Heart left ventricle (tissue), 16 donors: ENCODE measurements around the gene ZBTB20. TPM values are rescaled to one million over a fixed set of nuclear protein-coding genes. Genes with fewer than 3 reads are reported as not detected.

Experiments
- ATAC-seq, 4 donors: fragments of 200-7000 bp; cut with Tn5 transposase; one replicate each; pipeline ENCODE4 v1.9.1; 2020 to 2022; ENCODE audit warnings: moderate library complexity in 4 of 4, mild to moderate bottlenecking in 3 of 4, moderate number of reproducible peaks in 1 of 4
- DNase-seq, 5 donors: peaks; one replicate each; pipeline ENCODE4 v3.0.0-alpha.2; 2020
- H3K27ac ChIP-seq, 12 donors: fragments of 200-600 bp; sonication (generic) in 4 of 12; one replicate each; pipeline versions ENCODE4 v1.5.0 to v1.8.0; 2016 to 2022; ENCODE audit warnings: mild to moderate bottlenecking in 2 of 12
- H3K27me3 ChIP-seq, 9 donors: fragments of 200-600 bp; sonication (generic) in 2 of 9; one replicate each; pipeline versions ENCODE4 v1.5.1 to v1.8.0; 2016 to 2022; ENCODE audit warnings: mild to moderate bottlenecking in 3 of 9
- H3K36me3 ChIP-seq, 9 donors: fragments of 200-600 bp; sonication (generic) in 2 of 9; one replicate each; pipeline versions ENCODE4 v1.5.0 to v1.8.0; 2018 to 2022; ENCODE audit warnings: mild to moderate bottlenecking in 2 of 9
- H3K4me1 ChIP-seq, 12 donors: fragments of 200-600 bp; sonication (generic) in 4 of 12; one replicate each; pipeline versions ENCODE4 v1.5.0 to v1.8.0; 2016 to 2022; ENCODE audit warnings: mild to moderate bottlenecking in 3 of 12
- H3K4me3 ChIP-seq, 12 donors: fragments of 200-600 bp; sonication (generic) in 4 of 12; one replicate each; pipeline versions ENCODE4 v1.5.0 to v1.8.0; 2017 to 2022; ENCODE audit warnings: mild to moderate bottlenecking in 9 of 12, moderate library complexity in 4 of 12
- H3K9me3 ChIP-seq, 12 donors: fragments of 200-600 bp; sonication (generic) in 4 of 12; one replicate each; pipeline versions ENCODE4 v1.5.0 to v1.8.0; 2016 to 2022; ENCODE audit warnings: mild to moderate bottlenecking in 1 of 12
- POLR2A ChIP-seq, 2 donors: fragments of 450-650 bp; IDR thresholded peaks; one replicate each; pipeline ENCODE4 v1.6.1; 2017; ENCODE audit warnings: antibody characterized with exemption in 2 of 2, mild to moderate bottlenecking in 2 of 2, moderate library complexity in 2 of 2
- WGBS, 4 donors: extraction: QIAGEN DNeasy Blood & Tissue Kit in 2 of 4; methylation state at CpG; one replicate each; pipeline versions ENCODE4 v1.1.5 to v1.1.7; 2013 to 2018; 5-methylcytosine and 5-hydroxymethylcytosine counted together
- intact Hi-C, 10 donors: fragments of 100-400 bp; cut with DNase I; formaldehyde crosslinking; loops; one replicate each; pipeline versions ENCODE4 v1.11.1 to v1.14.2; 2022
- polyA plus RNA-seq, 2 donors: library from polyadenylated mRNA; stranded (reverse); fragments of 200-250 nt; gene quantifications; one replicate each; pipeline ENCODE4 v1.2.3, GENCODE V29; 2013
- total RNA-seq, 9 donors: library from RNA; depleted of rRNA in 2 of 9; stranded (reverse); fragments of >200 nt in 2 of 9; fragmentation: NEBNext Ultra II Directional in 3 of 9; extraction: Animal tissue kit (Norgen Biotek cat#: 25700) in 3 of 9; gene quantifications; one replicate each; pipeline versions ENCODE4 v1.1.0 to v1.2.4, GENCODE V29; 2016 to 2023
- TF ChIP-seq, protein P1 (sequence below), 12 donors: fragments of 200-600 bp; sonication (generic) in 4 of 12; IDR thresholded peaks; one replicate each; pipeline versions ENCODE4 v1.5.0 to v1.8.0; 2018 to 2022; ENCODE audit warnings: antibody characterized with exemption in 12 of 12, mild to moderate bottlenecking in 5 of 12
- donor health status: ischemic (EF 13 %, LVEDD 7.1; RV severe dilation, severe dysfunction).
- donor health status: healthy with polysubstance abuse.
- donor health status: DM: no; HTN: yes; CAD: no.
- donor health status: DM: no; HTN: no; CAD: no.
- donor health status: ischemic (EF 25% LVEDD 6.9; RV normal size, moderate dysfunction).
- donor health status: ischemic (EF 25% LVEDD 5.7; RV mildly dilated, moderate dysfunction).
- donor health status: healthy.
- donor health status: DM: yes; HTN: yes; CAD: no.
- donor health status: ischemic (EF 35%, LVEDD 5.7; RV mildly dilated, moderate dysfunction).
- donor health status: nonischemic (EF 11% LVEDD 7.7; RV severe dilation, severe dysfunction).
- donor health status: DM: yes; HTN: yes; CAD: no.
- donor health status: PGD.
- donor health status: ischemic (EF 29% LVEDD 5.4; RV normal size, mild dysfunction).
- donor health status: nonischemic (EF 23%, LVEDD 6.1; RV moderate dilation, normal function).

ZBTB20 gene
- total and polyA plus RNA-seq, 11 donors: 6.2 to 109 (median 77.3) TPM

GRCh38 chr3:115165701-115166100 lies 18.6 kb upstream of the ZBTB20 start:
- Histone ChIP-seq H3K4me1 (peaks cover 0 to 6% (median 0%) of the 10 kb centered on the region in 12 donors), H3K36me3 (no peaks in the 10 kb centered on the region), H3K27me3 (no peaks in the 10 kb centered on the region), H3K9me3 (no peaks in the 10 kb centered on the region), H3K27ac (no peak overlapping the region), H3K4me3 (no peak overlapping the region)
- intact Hi-C loops: loop anchor here in 9 of 10 donors (5.0 to 10.0 kb wide), 7 partner anchors 73 to 811 kb away; no protein-coding TSS in a partner anchor
- TF ChIP-seq, protein P1, sequence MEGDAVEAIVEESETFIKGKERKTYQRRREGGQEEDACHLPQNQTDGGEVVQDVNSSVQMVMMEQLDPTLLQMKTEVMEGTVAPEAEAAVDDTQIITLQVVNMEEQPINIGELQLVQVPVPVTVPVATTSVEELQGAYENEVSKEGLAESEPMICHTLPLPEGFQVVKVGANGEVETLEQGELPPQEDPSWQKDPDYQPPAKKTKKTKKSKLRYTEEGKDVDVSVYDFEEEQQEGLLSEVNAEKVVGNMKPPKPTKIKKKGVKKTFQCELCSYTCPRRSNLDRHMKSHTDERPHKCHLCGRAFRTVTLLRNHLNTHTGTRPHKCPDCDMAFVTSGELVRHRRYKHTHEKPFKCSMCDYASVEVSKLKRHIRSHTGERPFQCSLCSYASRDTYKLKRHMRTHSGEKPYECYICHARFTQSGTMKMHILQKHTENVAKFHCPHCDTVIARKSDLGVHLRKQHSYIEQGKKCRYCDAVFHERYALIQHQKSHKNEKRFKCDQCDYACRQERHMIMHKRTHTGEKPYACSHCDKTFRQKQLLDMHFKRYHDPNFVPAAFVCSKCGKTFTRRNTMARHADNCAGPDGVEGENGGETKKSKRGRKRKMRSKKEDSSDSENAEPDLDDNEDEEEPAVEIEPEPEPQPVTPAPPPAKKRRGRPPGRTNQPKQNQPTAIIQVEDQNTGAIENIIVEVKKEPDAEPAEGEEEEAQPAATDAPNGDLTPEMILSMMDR (IDR thresholded peaks at IDR 0.05): no peak
- no peak for TF ChIP-seq POLR2A (IDR thresholded peaks at IDR 0.05)
- DNase-seq (no peak), ATAC-seq (no peak)
- WGBS, 4 donors: 57 to 83% (median 72%) methylated on average over 3 of the region's 3 CpGs

DNA sequence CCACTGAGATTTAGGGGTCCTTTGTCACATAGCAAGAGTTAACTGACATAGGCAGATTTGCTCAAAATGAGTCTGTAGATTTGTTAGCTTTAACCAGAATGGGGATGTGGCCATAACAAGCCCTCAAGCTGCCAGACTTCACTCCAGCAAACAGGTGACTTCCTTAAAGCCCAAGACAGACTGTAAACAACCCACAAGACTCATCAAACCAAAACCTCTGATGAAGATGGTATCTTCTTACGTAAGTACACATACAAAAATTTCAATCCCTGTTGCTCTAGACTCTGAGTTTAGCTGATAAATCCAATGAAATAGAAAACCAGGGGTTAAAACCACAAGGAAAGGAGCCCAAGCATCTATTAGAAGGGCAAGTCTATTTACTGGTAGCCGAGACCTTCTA lies 18.2 kb upstream of the ZBTB20 start:
- DNase-seq: no peak
- Histone ChIP-seq H3K4me3 (no peak overlapping the region), H3K4me1 (peaks cover 0 to 6% (median 0%) of the 10 kb centered on the region in 12 donors), H3K27ac (no peak overlapping the region), H3K36me3 (no peaks in the 10 kb centered on the region), H3K9me3 (no peaks in the 10 kb centered on the region), H3K27me3 (no peaks in the 10 kb centered on the region)
- no peak for TF ChIP-seq POLR2A (IDR thresholded peaks at IDR 0.05)
- TF ChIP-seq, protein P1 (IDR thresholded peaks at IDR 0.05): no peak
- ATAC-seq: no peak
- 91 to 98% (median 95%) methylated on average over 2 of the region's 2 CpGs for WGBS, 4 donors
- intact Hi-C loops: loop anchor here in 9 of 10 donors (5.0 to 10.0 kb wide), 7 partner anchors 73 to 810 kb away; no protein-coding TSS in a partner anchor

DNA sequence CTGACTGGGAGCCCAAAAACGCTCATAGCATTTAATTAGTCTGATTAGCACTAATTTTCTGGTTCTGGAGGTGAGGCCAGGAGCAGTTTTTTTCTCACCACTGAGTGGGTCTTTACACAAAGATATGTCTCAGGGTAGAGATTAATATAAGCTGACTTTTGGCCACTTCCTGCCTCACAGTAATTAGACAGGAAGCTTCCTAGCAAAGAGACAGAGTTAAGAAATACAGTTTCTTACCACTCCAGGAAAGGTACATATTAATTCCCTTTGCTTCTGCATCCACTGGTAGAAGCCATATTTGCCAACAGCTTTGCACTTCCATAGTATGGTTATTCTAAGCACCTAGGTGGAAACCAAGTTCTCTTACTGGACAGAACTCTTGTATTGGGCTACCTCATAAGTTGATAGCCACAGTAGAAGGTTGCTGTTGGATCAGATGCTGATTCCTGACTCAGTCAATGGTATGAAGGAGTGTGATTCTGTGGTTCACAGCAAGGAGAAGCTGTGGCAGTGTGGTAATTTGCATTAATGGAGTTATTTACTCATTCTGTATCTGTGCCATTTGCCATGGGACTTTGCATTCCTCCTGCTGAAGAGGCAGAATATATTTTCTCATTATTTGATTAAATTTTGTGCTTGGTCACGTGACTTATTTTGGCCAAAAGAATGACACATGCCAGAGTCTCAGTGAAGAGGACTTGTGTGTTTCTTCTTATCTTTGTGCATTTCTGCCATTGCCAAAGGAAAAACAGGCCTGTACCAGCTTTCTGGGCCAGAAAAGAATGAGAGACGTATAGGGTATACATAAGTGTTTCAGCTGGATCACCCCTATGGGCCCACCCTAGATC lies 17.5 kb upstream of the ZBTB20 start:
- Histone ChIP-seq H3K36me3 (no peaks in the 10 kb centered on the region), H3K27ac (no peak overlapping the region), H3K4me1 (peaks cover 0 to 6% (median 0%) of the 10 kb centered on the region in 12 donors), H3K9me3 (no peaks in the 10 kb centered on the region), H3K27me3 (no peaks in the 10 kb centered on the region), H3K4me3 (no peak overlapping the region)
- intact Hi-C loops: loop anchor here in 9 of 10 donors (5.0 to 10.0 kb wide), 7 partner anchors 72 to 810 kb away; no protein-coding TSS in a partner anchor
- TF ChIP-seq POLR2A (IDR thresholded peaks at IDR 0.05): no peak
- TF ChIP-seq, protein P1 (IDR thresholded peaks at IDR 0.05): no peak
- no peak for DNase-seq
- 88 to 96% (median 94%) methylated on average over 3 of the region's 3 CpGs for WGBS, 4 donors
- no peak for ATAC-seq

GRCh38 chr3:115162759-115163158 lies 15.7 kb upstream of the ZBTB20 start:
- ATAC-seq: no peak
- peaks cover 0 to 6% (median 0%) of the 10 kb centered on the region in 12 donors for H3K4me1 ChIP-seq
- TF ChIP-seq POLR2A (IDR thresholded peaks at IDR 0.05): no peak
- TF ChIP-seq, protein P1 (IDR thresholded peaks at IDR 0.05): no peak

More at GRCh38 chr3:115162759-115163158, 15.7 kb upstream of the ZBTB20 start:
- intact Hi-C loops: loop anchor here in 7 of 10 donors (10.0 kb wide), 4 partner anchors 318 to 808 kb away; no protein-coding TSS in a partner anchor
- no peaks in the 10 kb centered on the region for H3K9me3 ChIP-seq
- no peaks in the 10 kb centered on the region for H3K27me3 ChIP-seq
- DNase-seq: no peak
- H3K4me3 ChIP-seq: no peak overlapping the region
- H3K27ac ChIP-seq: no peak overlapping the region
- 84 to 95% (median 90%) methylated on average over 1 of the region's 1 CpG for WGBS, 4 donors
- no peaks in the 10 kb centered on the region for H3K36me3 ChIP-seq
